ENCODE measurements around the gene JKAMP.

The JKAMP gene

GRCh38 chr14:59482541-59483331 is 1.6 kb upstream of the JKAMP start:
- H2AFZ ChIP-seq (ENCODE audit: low read length): no peak overlapping the region
- no peak overlapping the region; the same call in 1 of the 2 replicates for H3K9ac ChIP-seq (ENCODE audit: low read length)
- H3K9me2 ChIP-seq (replicated peaks; ENCODE audit: insufficient read depth, low read length): no peaks in the 10 kb centered on the region
- H3F3A ChIP-seq (ENCODE audit: insufficient read depth, low read length): no peaks in the 10 kb centered on the region
- no peaks in the 10 kb centered on the region for H3K9me3 ChIP-seq (replicated peaks; ENCODE audit: insufficient read depth, low read length)
- H3K79me2 ChIP-seq (ENCODE audit: low read length): peaks cover 16% of the 10 kb centered on the region
- TF ChIP-seq EZH2phosphoT487 (IDR thresholded peaks at IDR 0.05; ENCODE audit: low read length) (no peak), EZH2 (optimal IDR thresholded peaks at IDR 0.05; ENCODE audit: low read depth, low read length) (no peak), CTCF (IDR thresholded peaks at IDR 0.05; ENCODE audit: low read length) (no peak)
- peak overlapping the region; percentile 88 for H3K4me3 ChIP-seq (ENCODE audit: low read length)
- no peak overlapping the region for H3K27ac ChIP-seq (ENCODE audit: low read length)
- peak overlapping the region; percentile 83 for H3K4me2 ChIP-seq (ENCODE audit: low read depth, low read length)
- no peak for DNase-seq
- H4K20me1 ChIP-seq (ENCODE audit: insufficient read depth, low read length): no peaks in the 10 kb centered on the region
- 0 out of 2 replicates have a peak, but pooled peaks cover 4% of the 10 kb centered on the region for H3K4me1 ChIP-seq (ENCODE audit: low read length)
- H3K27me3 ChIP-seq (replicated peaks; ENCODE audit: insufficient read depth, low read length): no peaks in the 10 kb centered on the region
- no peaks in the 10 kb centered on the region for H3K36me3 ChIP-seq (replicated peaks; ENCODE audit: insufficient read depth, low read length)

GRCh38 chr14:59483363-59483762 is 954 bp upstream of the JKAMP start:
- H3K9me2 ChIP-seq (replicated peaks; ENCODE audit: insufficient read depth, low read length): no peaks in the 10 kb centered on the region
- H4K20me1 ChIP-seq (ENCODE audit: insufficient read depth, low read length): no peaks in the 10 kb centered on the region
- H3K27ac ChIP-seq (ENCODE audit: low read length): no peak overlapping the region; the same call in 1 of the 2 replicates
- peak overlapping the region; percentile 83 for H3K4me2 ChIP-seq (ENCODE audit: low read depth, low read length)
- H3K36me3 ChIP-seq (replicated peaks; ENCODE audit: insufficient read depth, low read length): no peaks in the 10 kb centered on the region
- H2AFZ ChIP-seq (ENCODE audit: low read length): peak overlapping the region; percentile 61
- DNase-seq: no peak
- H3K79me2 ChIP-seq (ENCODE audit: low read length): peaks cover 16% of the 10 kb centered on the region
- no peaks in the 10 kb centered on the region for H3K27me3 ChIP-seq (replicated peaks; ENCODE audit: insufficient read depth, low read length)
- H3K4me1 ChIP-seq (ENCODE audit: low read length): 0 out of 2 replicates have a peak, but pooled peaks cover 4% of the 10 kb centered on the region
- no peaks in the 10 kb centered on the region for H3F3A ChIP-seq (ENCODE audit: insufficient read depth, low read length)
- peak overlapping the region; percentile 88 for H3K4me3 ChIP-seq (ENCODE audit: low read length)
- TF ChIP-seq EZH2 (optimal IDR thresholded peaks at IDR 0.05; ENCODE audit: low read depth, low read length): no peak
- TF ChIP-seq EZH2phosphoT487 (IDR thresholded peaks at IDR 0.05; ENCODE audit: low read length): no peak
- no peak for TF ChIP-seq CTCF (IDR thresholded peaks at IDR 0.05; ENCODE audit: low read length)
- H3K9ac ChIP-seq (ENCODE audit: low read length): peak overlapping the region; percentile 72; the same call in 1 of the 2 replicates
- no peaks in the 10 kb centered on the region for H3K9me3 ChIP-seq (replicated peaks; ENCODE audit: insufficient read depth, low read length)

GRCh38 chr14:59484639-59485175 is 390 bp downstream of the JKAMP start:
- TF ChIP-seq EZH2phosphoT487 (IDR thresholded peaks at IDR 0.05; ENCODE audit: low read length) (no peak), EZH2 (optimal IDR thresholded peaks at IDR 0.05; ENCODE audit: low read depth, low read length) (no peak), CTCF (IDR thresholded peaks at IDR 0.05; ENCODE audit: low read length) (no peak)
- Histone ChIP-seq H3K27ac (ENCODE audit: low read length) (peak overlapping the region; percentile 62; the same call in 1 of the 2 replicates), H3K9me2 (replicated peaks; ENCODE audit: insufficient read depth, low read length) (no peaks in the 10 kb centered on the region), H3K4me2 (ENCODE audit: low read depth, low read length) (peak overlapping the region; percentile 45; the same call in 1 of the 2 replicates), H3K9me3 (replicated peaks; ENCODE audit: insufficient read depth, low read length) (no peaks in the 10 kb centered on the region), H4K20me1 (ENCODE audit: insufficient read depth, low read length) (no peaks in the 10 kb centered on the region), H3F3A (ENCODE audit: insufficient read depth, low read length) (no peaks in the 10 kb centered on the region), H3K9ac (ENCODE audit: low read length) (peak overlapping the region; percentile 72), H3K27me3 (replicated peaks; ENCODE audit: insufficient read depth, low read length) (no peaks in the 10 kb centered on the region), H2AFZ (ENCODE audit: low read length) (peak overlapping the region; percentile 75), H3K4me3 (ENCODE audit: low read length) (peak overlapping the region; percentile 88), H3K79me2 (ENCODE audit: low read length) (peaks cover 16% of the 10 kb centered on the region), H3K36me3 (replicated peaks; ENCODE audit: insufficient read depth, low read length) (no peaks in the 10 kb centered on the region), H3K4me1 (ENCODE audit: low read length) (0 out of 2 replicates have a peak, but pooled peaks cover 4% of the 10 kb centered on the region)
- DNase-seq: peak; percentile 21
